Measurements from ENCODE around the gene LCN15.
"Not testable (repeated sequence)": the region's sequence is repeated elsewhere in the genome, so short reads cannot be mapped to it uniquely, and the experiment has no call there.

LCN15 gene

GRCh38 chr9:136775191-136775590 lies 10.9 kb upstream of the LCN15 start:
- DNase-seq (ENCODE audit: low read depth), result no peak

GRCh38 chr9:136774416-136775045 lies 10.2 kb upstream of the LCN15 start:
- no peak for DNase-seq (ENCODE audit: low read depth)

GRCh38 chr9:136773386-136774044 lies 9.2 kb upstream of the LCN15 start:
- DNase-seq (ENCODE audit: low read depth), result no peak

DNA sequence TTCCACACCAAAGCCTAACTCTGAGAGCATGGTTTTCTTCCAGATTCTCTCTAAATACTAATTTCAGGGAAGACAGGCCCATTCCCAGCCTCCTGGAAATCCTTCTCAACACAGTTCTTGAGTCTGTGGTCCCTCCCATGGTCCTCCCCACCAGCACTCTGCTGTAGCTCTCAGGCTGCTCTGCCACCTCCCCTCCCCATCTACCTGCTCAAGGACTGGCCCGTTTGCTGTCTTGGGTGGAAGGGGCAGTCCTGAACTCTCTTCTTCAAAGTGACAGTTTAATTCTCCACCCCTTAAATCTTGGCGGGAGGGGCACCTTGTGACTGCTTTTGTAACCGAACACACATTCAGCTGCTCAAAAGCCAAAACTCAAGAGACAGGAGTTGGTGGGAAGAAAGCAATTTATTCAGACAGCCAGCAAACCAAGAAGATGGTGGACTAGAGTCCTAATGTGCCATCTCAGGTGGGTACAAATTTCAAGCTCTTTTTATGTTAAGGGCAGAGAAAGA lies 7.6 kb upstream of the LCN15 start:
- DNase-seq (ENCODE audit: low read depth), result no peak

DNA sequence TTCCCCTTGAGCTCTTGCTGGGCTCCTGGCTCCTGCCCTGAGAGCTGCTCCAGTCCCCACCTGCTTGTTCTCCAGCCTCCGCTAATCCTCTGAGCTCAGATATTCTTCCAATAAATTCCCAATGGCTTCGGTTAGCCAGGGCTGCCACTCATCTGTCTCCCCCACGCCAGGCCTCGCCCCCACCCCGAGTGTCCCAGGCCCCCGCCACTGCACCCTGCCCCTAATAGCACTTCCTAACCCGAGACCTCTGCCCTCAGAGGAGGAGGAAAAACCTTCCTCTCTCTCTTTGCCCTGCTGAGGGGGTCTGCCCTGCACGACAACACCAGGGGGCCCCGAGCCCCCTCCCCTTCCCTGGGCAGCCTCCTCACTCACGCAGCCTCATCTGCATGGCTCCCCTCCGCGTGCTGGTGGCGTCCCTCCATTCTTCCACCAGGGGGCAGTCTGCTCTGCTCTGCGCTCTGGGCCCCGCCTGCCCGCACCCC lies 5.4 kb upstream of the LCN15 start:
- DNase-seq (ENCODE audit: low read depth), result no peak

DNA sequence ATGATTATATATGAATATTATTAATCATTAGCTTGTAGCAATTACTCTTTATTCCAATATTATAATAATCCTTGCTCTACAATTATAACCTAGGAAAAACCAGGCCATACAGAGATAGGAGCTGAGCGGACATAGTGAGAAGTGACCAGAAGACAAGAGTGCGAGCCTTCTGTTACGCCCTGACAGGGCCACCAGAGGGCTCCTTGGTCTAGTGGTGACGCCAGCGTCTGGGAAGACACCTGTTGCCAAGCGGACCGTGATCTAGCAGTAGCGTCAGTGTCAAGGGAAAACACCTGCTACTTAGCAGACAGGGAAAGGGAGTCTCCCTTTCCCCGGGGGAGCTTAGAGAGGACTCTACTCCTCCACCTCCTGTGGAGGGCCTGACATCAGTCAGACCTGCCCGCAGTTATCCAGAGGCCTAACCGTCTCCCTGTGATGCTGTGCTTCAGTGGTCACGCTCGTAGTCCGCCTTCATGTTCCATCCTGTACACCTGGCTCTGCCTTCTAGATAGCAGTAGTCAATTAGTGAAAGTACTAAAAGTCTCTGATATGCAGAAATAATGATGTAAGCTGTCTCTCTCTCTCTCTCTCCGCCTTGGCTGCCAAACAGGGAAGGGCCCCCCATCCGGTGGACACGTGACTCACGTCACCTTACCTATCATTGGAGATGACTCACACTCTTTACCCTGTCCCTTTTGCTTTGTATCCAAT lies 2.2 kb upstream of the LCN15 start:
- DNase-seq (ENCODE audit: low read depth), result peak; percentile 26

DNA sequence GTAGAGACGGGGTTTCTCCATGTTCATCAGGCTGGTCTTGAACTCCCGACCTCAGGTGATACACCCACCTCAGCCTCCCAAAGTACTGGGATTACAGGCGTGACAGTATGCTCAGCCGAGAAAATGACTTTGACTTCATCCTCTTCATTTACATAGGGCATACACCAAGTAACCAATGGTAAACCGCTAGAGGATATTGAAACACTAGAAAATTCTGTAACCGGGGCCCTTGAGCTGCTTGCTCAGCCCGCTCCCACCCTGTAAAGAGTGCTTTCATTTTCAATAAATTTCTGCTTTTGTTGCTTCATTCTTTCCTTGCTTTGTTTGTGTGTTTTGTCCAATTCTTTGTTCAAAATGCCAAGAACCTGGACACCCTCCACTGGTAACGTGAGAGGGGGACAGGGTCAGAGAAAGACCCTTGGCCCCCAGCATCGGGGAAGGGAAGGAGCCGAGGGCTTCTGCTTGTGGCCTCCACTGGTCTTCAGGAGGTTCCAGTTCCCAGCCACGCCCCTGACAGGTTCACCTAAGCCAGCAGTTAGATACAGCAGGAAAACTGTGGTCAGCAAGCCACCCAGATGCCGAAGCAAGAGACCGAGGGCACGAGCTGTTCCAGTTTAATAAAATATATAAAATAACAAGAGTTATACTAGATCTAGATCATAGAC lies 1.6 kb upstream of the LCN15 start:
- DNase-seq (ENCODE audit: low read depth), result not testable (repeated sequence)

DNA sequence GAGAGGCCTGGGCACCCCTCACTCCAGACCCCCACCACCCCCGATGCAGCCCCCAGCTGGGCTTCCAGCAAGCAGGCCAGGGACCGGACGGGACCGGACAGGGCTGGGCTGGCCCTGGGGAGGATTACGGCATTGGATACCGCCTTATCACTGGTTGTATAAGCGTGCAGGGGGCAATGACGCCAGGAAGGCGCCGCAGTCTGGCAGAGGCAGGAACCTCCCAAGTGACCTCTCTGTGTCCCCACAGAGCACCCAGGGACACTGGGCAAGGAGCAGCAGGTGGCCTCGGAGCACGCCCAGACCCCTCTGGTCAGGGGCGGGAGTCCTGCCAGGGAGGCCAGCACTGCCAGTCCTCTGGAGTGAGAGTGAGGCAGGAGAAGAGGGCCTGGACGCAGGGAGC lies 723 bp upstream of the LCN15 start:
- DNase-seq (ENCODE audit: low read depth), result no peak

DNA sequence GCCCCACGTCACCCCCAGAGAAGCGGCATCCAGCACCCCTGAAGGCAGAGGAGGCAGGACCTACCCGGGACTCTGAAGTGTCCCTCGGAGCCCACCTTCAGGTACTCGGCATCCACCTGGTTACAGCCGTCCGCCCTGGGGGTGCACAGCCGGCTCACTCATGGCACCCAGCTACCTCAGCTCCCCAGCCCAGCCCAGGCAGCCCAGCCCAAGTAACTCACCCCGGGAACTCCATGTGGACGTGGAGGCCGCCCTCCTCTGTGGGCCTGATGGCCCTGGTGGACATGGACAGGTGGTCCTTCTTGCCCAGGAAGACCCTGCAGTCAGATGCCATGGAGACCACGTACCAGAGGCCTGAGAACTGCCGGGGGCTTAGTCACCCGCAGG lies 676 bp downstream of the LCN15 start:
- DNase-seq (ENCODE audit: low read depth), result no peak

DNA sequence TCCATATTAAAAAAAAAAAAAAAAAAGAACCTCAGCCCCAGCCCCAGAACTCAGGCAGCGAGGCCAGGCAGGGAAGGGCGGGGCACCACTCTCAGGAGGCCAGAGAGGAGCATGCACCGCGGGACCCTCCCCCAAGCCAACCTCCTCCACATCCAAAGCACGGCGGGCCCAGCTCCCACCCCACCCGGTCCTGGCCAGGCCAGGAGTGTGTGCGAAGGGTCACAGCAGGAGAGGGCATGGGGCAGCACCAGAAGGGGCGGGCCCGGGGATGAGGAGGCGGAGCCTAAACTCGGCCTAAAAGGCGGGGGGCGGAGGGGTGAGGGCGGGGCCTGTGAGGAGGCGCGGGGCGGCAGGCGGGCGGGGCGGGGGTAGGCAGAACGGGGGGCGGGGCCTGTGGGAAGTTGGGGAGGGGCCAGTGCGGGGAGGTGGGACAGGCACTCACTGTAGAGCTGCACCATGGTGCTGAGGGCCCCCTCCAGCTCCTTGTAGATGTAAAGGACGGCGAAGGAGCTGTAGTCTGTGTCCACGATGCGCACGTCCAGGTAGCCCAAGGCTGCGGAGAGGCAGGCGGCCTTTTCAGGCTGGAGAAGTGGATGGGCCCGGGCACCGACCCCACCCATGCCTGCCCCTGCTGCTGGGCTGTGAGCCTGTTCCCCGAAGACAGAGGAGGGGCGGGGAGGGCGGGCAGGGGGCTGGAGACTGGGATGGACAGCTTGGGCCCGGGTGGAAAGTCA lies 1.2 kb downstream of the LCN15 start:
- DNase-seq (ENCODE audit: low read depth), result no peak

- no peak for DNase-seq (ENCODE audit: low read depth)
Observed at GRCh38 chr9:136762221-136762691, 2.1 kb downstream of the LCN15 start.

DNA sequence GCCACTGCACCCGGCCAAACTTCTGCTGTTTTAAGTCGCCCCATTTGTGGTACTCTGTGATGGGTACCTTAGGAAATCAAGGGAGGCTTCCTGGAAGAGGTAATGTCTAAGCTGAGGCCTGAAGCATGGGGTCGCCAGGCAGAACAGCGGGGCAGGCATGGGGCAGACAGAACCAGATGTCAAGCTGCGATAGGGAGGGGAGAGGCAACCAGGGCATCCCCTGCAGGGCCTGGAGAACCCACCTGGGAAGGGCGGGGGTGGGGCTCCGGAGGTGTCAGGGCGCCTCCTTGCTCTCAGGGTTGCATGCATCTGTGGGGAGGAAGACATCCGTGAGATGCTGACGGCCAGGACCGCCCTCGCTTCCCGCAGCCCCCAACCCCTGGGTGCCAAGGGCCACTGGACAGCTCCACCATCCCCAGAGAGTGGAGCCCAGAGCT lies 2.8 kb downstream of the LCN15 start:
- DNase-seq (ENCODE audit: low read depth), result no peak

GRCh38 chr9:136760834-136761544 lies 3.3 kb downstream of the LCN15 start:
- DNase-seq (ENCODE audit: low read depth), result not testable (repeated sequence)

GRCh38 chr9:136760424-136760823 lies 3.9 kb downstream of the LCN15 start:
- no peak for DNase-seq (ENCODE audit: low read depth)

- DNase-seq (ENCODE audit: low read depth), result no peak
Observed at GRCh38 chr9:136759436-136760325, 4.6 kb downstream of the LCN15 start.

DNA sequence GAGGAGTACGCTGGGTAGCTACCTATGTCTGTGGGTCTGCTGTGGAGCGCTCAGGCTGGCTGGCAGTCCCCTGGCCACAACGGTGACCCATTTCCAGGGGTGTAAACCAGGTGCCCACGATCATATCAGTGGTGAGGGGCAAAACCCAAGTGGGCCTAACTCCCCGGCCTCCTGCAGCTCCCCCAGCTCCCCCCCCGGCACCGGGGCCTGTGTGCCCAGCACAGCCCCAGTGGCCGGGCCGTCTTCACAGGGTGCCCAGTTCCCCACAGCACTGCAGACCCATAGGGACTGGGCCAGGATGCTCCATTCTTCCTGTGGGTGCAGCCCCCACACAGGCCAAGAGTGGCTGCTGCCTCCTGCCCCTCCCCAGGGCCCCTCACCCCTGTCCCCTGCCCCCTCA lies 5.3 kb downstream of the LCN15 start:
- no peak for DNase-seq (ENCODE audit: low read depth)

- no peak for DNase-seq (ENCODE audit: low read depth)
Observed at GRCh38 chr9:136757751-136758140, 6.6 kb downstream of the LCN15 start.

DNA sequence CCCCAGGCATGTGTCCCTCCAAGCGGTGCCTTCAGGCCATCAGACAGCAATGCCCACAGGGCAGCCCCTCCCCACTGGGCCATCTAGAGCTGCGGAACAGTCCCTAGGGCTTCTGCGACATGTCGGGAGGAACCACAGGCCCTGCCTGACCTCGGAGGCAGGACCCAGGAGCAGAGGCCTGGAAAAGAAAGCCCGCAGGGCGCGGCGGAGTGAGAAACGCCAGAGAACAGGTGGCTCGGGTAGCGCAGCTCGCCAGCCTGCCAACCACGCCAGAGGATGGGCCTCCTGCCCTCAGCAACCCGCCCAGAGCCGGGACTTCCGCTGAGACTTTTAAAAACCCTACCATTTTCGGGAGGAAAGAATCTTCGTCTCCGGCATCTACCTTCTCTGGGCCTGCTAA lies 7.0 kb downstream of the LCN15 start:
- no peak for DNase-seq (ENCODE audit: low read depth)

- DNase-seq (ENCODE audit: low read depth), result no peak
Observed at GRCh38 chr9:136756836-136757235, 7.5 kb downstream of the LCN15 start.

DNA sequence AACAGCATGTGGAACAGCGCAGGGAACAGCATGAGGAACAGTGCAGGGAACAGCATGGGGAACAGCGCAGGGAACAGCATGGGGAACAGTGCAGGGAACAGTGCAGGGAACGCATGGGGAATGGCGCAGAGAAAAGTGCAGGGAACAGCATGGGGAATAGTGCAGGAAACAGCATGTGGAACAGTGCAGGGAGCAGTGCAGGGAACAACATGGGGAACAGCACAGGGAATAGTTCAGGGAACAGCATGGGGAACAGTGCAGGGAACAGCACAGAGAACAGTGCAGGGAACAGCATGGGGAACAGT lies 8.2 kb downstream of the LCN15 start:
- DNase-seq (ENCODE audit: low read depth), result no peak

Data from T follicular helper cell (primary cell).